H1 (cell line): ENCODE measurements around the gene TMEM181. TPM values are rescaled to one million over a fixed set of nuclear protein-coding genes. Genes with fewer than 3 reads are reported as not detected.

Experiments used
- CREB1 ChIP-seq: IDR thresholded peaks from 2 replicates; pipeline ENCODE4 v1.6.1; 2012; ENCODE audit warnings: inconsistent platforms
- GABPA ChIP-seq: IDR thresholded peaks from 2 replicates; pipeline ENCODE4 v1.6.1; 2011; ENCODE audit warnings: mild to moderate bottlenecking, low read length, moderate library complexity, borderline replicate concordance; ENCODE audit not compliant: insufficient read depth
- KDM1A ChIP-seq: fragments of 200-600, 300-600 bp; sonication (generic); IDR thresholded peaks from 2 replicates; pipeline ENCODE4 v1.7.1; 2016; ENCODE audit warnings: mild to moderate bottlenecking, low read length, borderline replicate concordance
- SAP30 ChIP-seq: fragments of 300-600 bp; sonication (generic); IDR thresholded peaks from 2 replicates; pipeline ENCODE4 v1.7.1; 2012; ENCODE audit warnings: low read length, moderate library complexity, mild to moderate bottlenecking, inconsistent platforms; ENCODE audit not compliant: insufficient read depth, insufficient replicate concordance
- ZNF274 ChIP-seq: IDR thresholded peaks from 2 replicates; pipeline ENCODE4 v1.7.0; 2012; ENCODE audit warnings: low read length, borderline replicate concordance; ENCODE audit errors: extremely low read depth
- polyA plus RNA-seq, 7 experiments: library from polyadenylated mRNA; depleted of rRNA in 3 of 7; stranded (reverse) in 5 of 7; unstranded in 2 of 7; fragments of >200 nt in 5 of 7; fragments of 200-250 nt in 2 of 7; gene quantifications; 1 replicate in 5 of 7; 2 replicates in 1 of 7; 4 replicates in 1 of 7; pipeline versions ENCODE4 v1.2.1 to v1.2.3, GENCODE V29; 2011 to 2013; ENCODE audit warnings: missing spikeins in 2 of 7, mixed read lengths in 2 of 7
- total RNA-seq: library from RNA; stranded (reverse); fragmentation: NEBNext Ultra II Directional; extraction: Animal tissue kit (Norgen Biotek cat#: 25700); gene quantifications from 2 replicates; pipeline ENCODE4 v1.2.1, GENCODE V29; 2021

The TMEM181 gene
- total and polyA plus RNA-seq, 2 of the 8 experiments (the other 6 are each of a cell fraction or from before 2014, with no cell fraction given) = 8.6 to 19.0 TPM

- TF ChIP-seq CREB1 = no peak
- TF ChIP-seq ZNF274 = no peak
- no peak for TF ChIP-seq SAP30
- no peak for TF ChIP-seq GABPA
- no peak for TF ChIP-seq KDM1A
Observed at GRCh38 chr6:158552055-158552795, 7.7 kb upstream of the TMEM181 start (continued).
